ENCODE measurements around the gene KCNJ5. TPM values are rescaled to one million over a fixed set of nuclear protein-coding genes. Genes with fewer than 3 reads are reported as not detected.

Gene KCNJ5
- total RNA-seq, 1 experiment from 2014 or later = 0.17 TPM

DNA sequence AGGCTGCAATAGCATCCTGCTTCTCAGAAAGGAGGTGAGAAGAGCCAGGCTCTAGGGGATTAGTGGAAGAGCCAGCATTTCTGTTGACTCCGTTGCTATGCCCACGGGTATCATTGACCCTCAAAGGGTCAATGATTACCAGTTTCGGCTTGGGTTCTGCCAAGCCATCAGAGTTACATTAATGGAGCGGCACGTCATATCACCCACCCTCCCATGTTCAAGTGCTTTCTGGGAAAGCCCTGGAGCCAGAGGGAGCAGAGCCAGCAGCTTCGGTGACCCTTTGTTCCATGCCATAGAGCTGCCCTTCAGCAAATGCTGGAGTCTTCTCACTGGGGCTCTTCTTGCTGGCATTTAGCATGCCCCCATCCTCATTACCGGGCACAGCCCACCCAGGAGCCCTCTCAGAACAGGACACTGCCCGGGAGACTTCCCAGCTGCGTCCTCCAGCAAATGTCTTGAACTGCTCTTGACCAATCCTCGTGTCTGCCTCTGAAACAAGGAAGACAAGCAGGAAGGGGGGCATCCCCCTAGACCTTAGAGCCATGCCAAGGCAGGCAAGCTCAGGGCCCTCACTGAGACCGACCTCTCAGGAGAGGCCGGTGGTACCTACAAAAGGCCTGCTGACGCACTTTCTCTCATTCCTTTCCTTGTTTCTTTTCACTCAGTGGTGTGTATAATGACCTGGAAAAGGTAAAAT lies 38.7 kb upstream of the KCNJ5 start:
- POLR2A ChIA-PET = no interaction called here
- DNase-seq (ENCODE audit: low read depth, low spot score) (no peak), ATAC-seq (no peak)
- TF ChIP-seq, protein P1, sequence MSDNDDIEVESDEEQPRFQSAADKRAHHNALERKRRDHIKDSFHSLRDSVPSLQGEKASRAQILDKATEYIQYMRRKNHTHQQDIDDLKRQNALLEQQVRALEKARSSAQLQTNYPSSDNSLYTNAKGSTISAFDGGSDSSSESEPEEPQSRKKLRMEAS (IDR thresholded peaks at IDR 0.05) = no peak
- no peak for TF ChIP-seq YY1 (IDR thresholded peaks at IDR 0.05; ENCODE audit: extremely low read depth, insufficient replicate concordance, low read depth, low read length)
- no peak for TF ChIP-seq EZH2phosphoT487 (IDR thresholded peaks at IDR 0.05; ENCODE audit: borderline replicate concordance)
- no peak for TF ChIP-seq SIN3A (IDR thresholded peaks at IDR 0.05; ENCODE audit: low read depth)
- no peak for TF ChIP-seq ZNF274 (IDR thresholded peaks at IDR 0.05; ENCODE audit: low read depth, low read length)
- TF ChIP-seq JUND (IDR thresholded peaks at IDR 0.05) = no peak
- no peak for TF ChIP-seq RAD21 (IDR thresholded peaks at IDR 0.05; ENCODE audit: low read depth)
- TF ChIP-seq ELF1 (IDR thresholded peaks at IDR 0.05; ENCODE audit: borderline replicate concordance, low read depth) = no peak
- no peak for TF ChIP-seq CBX3 (IDR thresholded peaks at IDR 0.05; ENCODE audit: low read depth)
- no peak for TF ChIP-seq POLR2A (IDR thresholded peaks at IDR 0.05; ENCODE audit: borderline replicate concordance, extremely low read depth, insufficient read depth, insufficient read length)
- TF ChIP-seq ZFX (IDR thresholded peaks at IDR 0.05) = no peak
- TF ChIP-seq, protein P2, sequence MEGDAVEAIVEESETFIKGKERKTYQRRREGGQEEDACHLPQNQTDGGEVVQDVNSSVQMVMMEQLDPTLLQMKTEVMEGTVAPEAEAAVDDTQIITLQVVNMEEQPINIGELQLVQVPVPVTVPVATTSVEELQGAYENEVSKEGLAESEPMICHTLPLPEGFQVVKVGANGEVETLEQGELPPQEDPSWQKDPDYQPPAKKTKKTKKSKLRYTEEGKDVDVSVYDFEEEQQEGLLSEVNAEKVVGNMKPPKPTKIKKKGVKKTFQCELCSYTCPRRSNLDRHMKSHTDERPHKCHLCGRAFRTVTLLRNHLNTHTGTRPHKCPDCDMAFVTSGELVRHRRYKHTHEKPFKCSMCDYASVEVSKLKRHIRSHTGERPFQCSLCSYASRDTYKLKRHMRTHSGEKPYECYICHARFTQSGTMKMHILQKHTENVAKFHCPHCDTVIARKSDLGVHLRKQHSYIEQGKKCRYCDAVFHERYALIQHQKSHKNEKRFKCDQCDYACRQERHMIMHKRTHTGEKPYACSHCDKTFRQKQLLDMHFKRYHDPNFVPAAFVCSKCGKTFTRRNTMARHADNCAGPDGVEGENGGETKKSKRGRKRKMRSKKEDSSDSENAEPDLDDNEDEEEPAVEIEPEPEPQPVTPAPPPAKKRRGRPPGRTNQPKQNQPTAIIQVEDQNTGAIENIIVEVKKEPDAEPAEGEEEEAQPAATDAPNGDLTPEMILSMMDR (IDR thresholded peaks at IDR 0.05 in 2 of 3, conservative IDR thresholded peaks at IDR 0.05 in 1 of 3; ENCODE audit: borderline replicate concordance in 1 of 3, insufficient read depth in 1 of 3, low read depth in 2 of 3, low read length in 2 of 3) = no peak
- TF ChIP-seq TCF7L2 (IDR thresholded peaks at IDR 0.05; ENCODE audit: borderline replicate concordance, extremely low read depth, insufficient read depth, insufficient read length) = no peak
- no peak for TF ChIP-seq CEBPB (IDR thresholded peaks at IDR 0.05; ENCODE audit: low read depth)
- TF ChIP-seq, protein P3, sequence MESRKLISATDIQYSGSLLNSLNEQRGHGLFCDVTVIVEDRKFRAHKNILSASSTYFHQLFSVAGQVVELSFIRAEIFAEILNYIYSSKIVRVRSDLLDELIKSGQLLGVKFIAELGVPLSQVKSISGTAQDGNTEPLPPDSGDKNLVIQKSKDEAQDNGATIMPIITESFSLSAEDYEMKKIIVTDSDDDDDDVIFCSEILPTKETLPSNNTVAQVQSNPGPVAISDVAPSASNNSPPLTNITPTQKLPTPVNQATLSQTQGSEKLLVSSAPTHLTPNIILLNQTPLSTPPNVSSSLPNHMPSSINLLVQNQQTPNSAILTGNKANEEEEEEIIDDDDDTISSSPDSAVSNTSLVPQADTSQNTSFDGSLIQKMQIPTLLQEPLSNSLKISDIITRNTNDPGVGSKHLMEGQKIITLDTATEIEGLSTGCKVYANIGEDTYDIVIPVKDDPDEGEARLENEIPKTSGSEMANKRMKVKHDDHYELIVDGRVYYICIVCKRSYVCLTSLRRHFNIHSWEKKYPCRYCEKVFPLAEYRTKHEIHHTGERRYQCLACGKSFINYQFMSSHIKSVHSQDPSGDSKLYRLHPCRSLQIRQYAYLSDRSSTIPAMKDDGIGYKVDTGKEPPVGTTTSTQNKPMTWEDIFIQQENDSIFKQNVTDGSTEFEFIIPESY (IDR thresholded peaks at IDR 0.05; ENCODE audit: extremely low read depth, insufficient replicate concordance, low read length) = no peak
- H3K9me2 ChIP-seq (ENCODE audit: insufficient read depth) = no peaks in the 10 kb centered on the region
- no peak overlapping the region for H3K4me2 ChIP-seq (ENCODE audit: low read length)
- no peaks in the 10 kb centered on the region for H3K4me1 ChIP-seq (ENCODE audit: control insufficient read depth in 1 of 2, insufficient read depth in 2 of 2, low read length in 2 of 2)
- H2AFZ ChIP-seq (ENCODE audit: low read depth, low read length, poor library complexity, severe bottlenecking) = no peak overlapping the region
- CTCF ChIA-PET = no interaction called here
- H3K27ac ChIP-seq (ENCODE audit: low read depth, low read length) = no peak overlapping the region
- H3K27me3 ChIP-seq (ENCODE audit: insufficient read depth, low read length) = peaks cover 2% of the 10 kb centered on the region; the same call in 1 of the 2 replicates
- no peaks in the 10 kb centered on the region for H3K36me3 ChIP-seq (ENCODE audit: control insufficient read depth in 1 of 2, insufficient read depth in 2 of 2, low read length in 2 of 2)
- H3K4me3 ChIP-seq (replicated peaks in 1 of 2; ENCODE audit: low read depth in 1 of 2, low read length in 2 of 2) = no peak overlapping the region
- H3K9ac ChIP-seq (ENCODE audit: low read length) = no peak overlapping the region
- no peaks in the 10 kb centered on the region for H4K20me1 ChIP-seq (ENCODE audit: insufficient read depth)
- H3K79me2 ChIP-seq (ENCODE audit: insufficient read depth, low read length) = no peaks in the 10 kb centered on the region
- RAD21 ChIA-PET (ENCODE audit: low non-redundant PET in 1 of 2, low total read pairs in 2 of 2, uncharacterized antibody in 2 of 2, unreplicated experiment in 2 of 2) = no interaction called here
- H3K9me3 ChIP-seq (ENCODE audit: control insufficient read depth in 1 of 2, insufficient read depth in 1 of 2, low read depth in 1 of 2, low read length in 2 of 2) = no peaks in the 10 kb centered on the region
- intact Hi-C loops (cut with micrococcal nuclease) = no loop called here
- no TSS peak for BruUV-seq (replicated peaks)
